Astrocyte of the spinal cord (primary cell): ENCODE measurements around the gene KCTD3.

Experiments
- DNase-seq: peaks from one replicate; pipeline ENCODE4 v3.0.0; 2011; ENCODE audit warnings: low read depth, low spot score
- H3K4me3 ChIP-seq: 2 replicates; pipeline ENCODE4 v1.5.1; 2011; ENCODE audit warnings: low read depth, mild to moderate bottlenecking, low read length, moderate library complexity
- CTCF ChIP-seq: IDR thresholded peaks from 2 replicates; pipeline ENCODE4 v1.5.1; 2012; ENCODE audit warnings: low read depth, mild to moderate bottlenecking, low read length, inconsistent platforms
- in situ Hi-C: cut with HindIII; loops from 2 replicates; pipeline ENCODE4 v1.10.0; 2017; ENCODE audit warnings: low sequenced_read_pairs

Gene KCTD3

GRCh38 chr1:215631489-215631888, 64.4 kb downstream of the KCTD3 start:
- in situ Hi-C loops: no loop called here
- H3K4me3 ChIP-seq: no peak overlapping the region
- DNase-seq: peak; percentile 51
- TF ChIP-seq CTCF: no peak

GRCh38 chr1:215635827-215636226, 68.7 kb downstream of the KCTD3 start:
- H3K4me3 ChIP-seq: no peak overlapping the region
- in situ Hi-C loops: no loop called here
- no peak for DNase-seq
- TF ChIP-seq CTCF: no peak

GRCh38 chr1:215636258-215636965, 69.3 kb downstream of the KCTD3 start:
- no peak overlapping the region for H3K4me3 ChIP-seq
- in situ Hi-C loops: no loop called here
- DNase-seq: no peak
- TF ChIP-seq CTCF: no peak

- TF ChIP-seq CTCF: no peak
- DNase-seq: peak; percentile 89
- no peak overlapping the region for H3K4me3 ChIP-seq
- in situ Hi-C loops: no loop called here
Observed at GRCh38 chr1:215637041-215637573, 70.0 kb downstream of the KCTD3 start.

- no peak for DNase-seq
- no peak overlapping the region for H3K4me3 ChIP-seq
- in situ Hi-C loops: no loop called here
- TF ChIP-seq CTCF: no peak
Observed at GRCh38 chr1:215640429-215641148, 73.5 kb downstream of the KCTD3 start.

GRCh38 chr1:215643592-215644321, 76.7 kb downstream of the KCTD3 start:
- DNase-seq: no peak
- no peak for TF ChIP-seq CTCF
- in situ Hi-C loops: no loop called here
- no peak overlapping the region for H3K4me3 ChIP-seq
